ENCODE results near the gene CWC15.

DNA sequence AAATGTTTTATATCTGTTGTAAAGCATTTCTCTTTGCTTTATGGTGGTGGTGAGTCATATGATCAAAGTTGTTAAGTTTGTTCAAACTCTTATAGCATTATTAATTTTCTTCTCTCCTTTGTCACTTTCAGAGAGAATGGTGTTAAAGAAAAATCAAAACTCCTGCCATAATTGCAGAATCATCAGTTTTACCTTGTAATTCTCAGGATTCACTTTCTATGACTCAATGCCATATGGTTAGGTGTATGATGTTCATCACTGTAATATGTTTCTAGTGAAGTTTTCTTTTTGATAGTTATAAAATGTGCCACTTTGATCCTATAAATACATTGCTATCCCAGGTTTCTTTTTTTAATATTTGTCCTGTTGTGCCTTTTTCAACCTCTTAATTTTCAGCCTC is 38.0 kb upstream of the CWC15 start:
- TF ChIP-seq, protein P1, sequence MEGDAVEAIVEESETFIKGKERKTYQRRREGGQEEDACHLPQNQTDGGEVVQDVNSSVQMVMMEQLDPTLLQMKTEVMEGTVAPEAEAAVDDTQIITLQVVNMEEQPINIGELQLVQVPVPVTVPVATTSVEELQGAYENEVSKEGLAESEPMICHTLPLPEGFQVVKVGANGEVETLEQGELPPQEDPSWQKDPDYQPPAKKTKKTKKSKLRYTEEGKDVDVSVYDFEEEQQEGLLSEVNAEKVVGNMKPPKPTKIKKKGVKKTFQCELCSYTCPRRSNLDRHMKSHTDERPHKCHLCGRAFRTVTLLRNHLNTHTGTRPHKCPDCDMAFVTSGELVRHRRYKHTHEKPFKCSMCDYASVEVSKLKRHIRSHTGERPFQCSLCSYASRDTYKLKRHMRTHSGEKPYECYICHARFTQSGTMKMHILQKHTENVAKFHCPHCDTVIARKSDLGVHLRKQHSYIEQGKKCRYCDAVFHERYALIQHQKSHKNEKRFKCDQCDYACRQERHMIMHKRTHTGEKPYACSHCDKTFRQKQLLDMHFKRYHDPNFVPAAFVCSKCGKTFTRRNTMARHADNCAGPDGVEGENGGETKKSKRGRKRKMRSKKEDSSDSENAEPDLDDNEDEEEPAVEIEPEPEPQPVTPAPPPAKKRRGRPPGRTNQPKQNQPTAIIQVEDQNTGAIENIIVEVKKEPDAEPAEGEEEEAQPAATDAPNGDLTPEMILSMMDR (conservative IDR thresholded peaks at IDR 0.05; ENCODE audit: low read length) = no peak
- no peak for TF ChIP-seq EZH2phosphoT487 (IDR thresholded peaks at IDR 0.05; ENCODE audit: borderline replicate concordance)
